ENCODE measurements around the gene FOXN4. TPM values are rescaled to one million over a fixed set of nuclear protein-coding genes. Genes with fewer than 3 reads are reported as not detected.

Gene FOXN4
- polyA plus RNA-seq, 1 donor from 2014 or later = 0.14 TPM

- Histone ChIP-seq H3F3A (ENCODE audit: insufficient read depth, low read length, poor library complexity, severe bottlenecking) (no peaks in the 10 kb centered on the region), H2AFZ (ENCODE audit: low read depth, low read length) (no peak overlapping the region), H3K9me3 (ENCODE audit: low read length) (no peaks in the 10 kb centered on the region), H3K9me2 (ENCODE audit: insufficient read depth, low read length) (no peaks in the 10 kb centered on the region), H3K79me2 (replicated peaks; ENCODE audit: insufficient read depth, low read length) (no peaks in the 10 kb centered on the region), H3K36me3 (ENCODE audit: insufficient read depth, low read length) (no peaks in the 10 kb centered on the region), H3K27me3 (ENCODE audit: insufficient read depth, low read depth, low read length) (no peaks in the 10 kb centered on the region), H4K20me1 (ENCODE audit: insufficient read depth) (no peaks in the 10 kb centered on the region), H3K27ac (ENCODE audit: low read length) (no peak overlapping the region), H3K4me2 (ENCODE audit: low read length) (no peak overlapping the region), H3K9ac (ENCODE audit: low read length) (no peak overlapping the region), H3K4me3 (ENCODE audit: low read length) (no peak overlapping the region)
- TF ChIP-seq EP300 (conservative IDR thresholded peaks at IDR 0.05; ENCODE audit: poor library complexity, severe bottlenecking) = no peak
- no peak for TF ChIP-seq RAD21 (conservative IDR thresholded peaks at IDR 0.05)
- TF ChIP-seq TAF1 (IDR thresholded peaks at IDR 0.05; ENCODE audit: low read depth) = no peak
- no peak for TF ChIP-seq EZH2 (IDR thresholded peaks at IDR 0.05; ENCODE audit: borderline replicate concordance, insufficient read depth, low read length, poor library complexity, severe bottlenecking)
- no peak for TF ChIP-seq REST (IDR thresholded peaks at IDR 0.05; ENCODE audit: borderline replicate concordance)
- TF ChIP-seq POLR2AphosphoS5 (IDR thresholded peaks at IDR 0.05) = no peak
- no peak for TF ChIP-seq CTCF (IDR thresholded peaks at IDR 0.05; ENCODE audit: poor library complexity, severe bottlenecking)
- TF ChIP-seq MXI1 (conservative IDR thresholded peaks at IDR 0.05; ENCODE audit: poor library complexity, severe bottlenecking) = no peak
- no peak for TF ChIP-seq SMC3 (conservative IDR thresholded peaks at IDR 0.05; ENCODE audit: poor library complexity)
Observed at GRCh38 chr12:109345428-109345827, 36.3 kb upstream of the FOXN4 start.

- Histone ChIP-seq H4K20me1 (ENCODE audit: insufficient read depth) (no peaks in the 10 kb centered on the region), H3K36me3 (ENCODE audit: insufficient read depth, low read length) (no peaks in the 10 kb centered on the region), H2AFZ (ENCODE audit: low read depth, low read length) (no peak overlapping the region), H3K9me2 (ENCODE audit: insufficient read depth, low read length) (no peaks in the 10 kb centered on the region), H3K27me3 (ENCODE audit: insufficient read depth, low read depth, low read length) (no peaks in the 10 kb centered on the region), H3K4me3 (ENCODE audit: low read length) (no peak overlapping the region), H3F3A (ENCODE audit: insufficient read depth, low read length, poor library complexity, severe bottlenecking) (no peaks in the 10 kb centered on the region), H3K27ac (ENCODE audit: low read length) (no peak overlapping the region), H3K4me2 (ENCODE audit: low read length) (no peak overlapping the region), H3K79me2 (replicated peaks; ENCODE audit: insufficient read depth, low read length) (no peaks in the 10 kb centered on the region), H3K9ac (ENCODE audit: low read length) (no peak overlapping the region), H3K9me3 (ENCODE audit: low read length) (no peaks in the 10 kb centered on the region)
- TF ChIP-seq MXI1 (conservative IDR thresholded peaks at IDR 0.05; ENCODE audit: poor library complexity, severe bottlenecking) (no peak), POLR2AphosphoS5 (IDR thresholded peaks at IDR 0.05) (no peak), EZH2 (IDR thresholded peaks at IDR 0.05; ENCODE audit: borderline replicate concordance, insufficient read depth, low read length, poor library complexity, severe bottlenecking) (no peak)
Observed at GRCh38 chr12:109343677-109344076, 34.6 kb upstream of the FOXN4 start.

GRCh38 chr12:109336593-109336992 lies 27.5 kb upstream of the FOXN4 start:
- H3K9me3 ChIP-seq (ENCODE audit: low read length) = no peaks in the 10 kb centered on the region
- H3K79me2 ChIP-seq (replicated peaks; ENCODE audit: insufficient read depth, low read length) = no peaks in the 10 kb centered on the region
- no peak overlapping the region for H3K9ac ChIP-seq (ENCODE audit: low read length)
- H3K27ac ChIP-seq (ENCODE audit: low read length) = no peak overlapping the region
- H3K36me3 ChIP-seq (ENCODE audit: insufficient read depth, low read length) = no peaks in the 10 kb centered on the region
- H3K27me3 ChIP-seq (ENCODE audit: insufficient read depth, low read depth, low read length) = no peaks in the 10 kb centered on the region
- H3F3A ChIP-seq (ENCODE audit: insufficient read depth, low read length, poor library complexity, severe bottlenecking) = peaks cover 4% of the 10 kb centered on the region
- no peaks in the 10 kb centered on the region for H4K20me1 ChIP-seq (ENCODE audit: insufficient read depth)
- H2AFZ ChIP-seq (ENCODE audit: low read depth, low read length) = no peak overlapping the region
- no peak overlapping the region for H3K4me2 ChIP-seq (ENCODE audit: low read length)
- TF ChIP-seq SMC3 (conservative IDR thresholded peaks at IDR 0.05; ENCODE audit: poor library complexity) = no peak
- TF ChIP-seq EZH2 (IDR thresholded peaks at IDR 0.05; ENCODE audit: borderline replicate concordance, insufficient read depth, low read length, poor library complexity, severe bottlenecking) = no peak
- TF ChIP-seq POLR2AphosphoS5 (IDR thresholded peaks at IDR 0.05) = no peak
- TF ChIP-seq RAD21 (conservative IDR thresholded peaks at IDR 0.05) = no peak
- no peak for TF ChIP-seq MXI1 (conservative IDR thresholded peaks at IDR 0.05; ENCODE audit: poor library complexity, severe bottlenecking)
- TF ChIP-seq TAF1 (IDR thresholded peaks at IDR 0.05; ENCODE audit: low read depth) = no peak
- TF ChIP-seq EP300 (conservative IDR thresholded peaks at IDR 0.05; ENCODE audit: poor library complexity, severe bottlenecking) = no peak
- TF ChIP-seq REST (IDR thresholded peaks at IDR 0.05; ENCODE audit: borderline replicate concordance) = no peak
- TF ChIP-seq CTCF (IDR thresholded peaks at IDR 0.05; ENCODE audit: poor library complexity, severe bottlenecking) = no peak
- H3K9me2 ChIP-seq (ENCODE audit: insufficient read depth, low read length) = no peaks in the 10 kb centered on the region
- H3K4me3 ChIP-seq (ENCODE audit: low read length) = no peak overlapping the region

Measured in neural cell (in vitro differentiated cells).